PC-9 (cell line): ENCODE data around the gene RPS6KB1. TPM values are rescaled to one million over a fixed set of nuclear protein-coding genes. Genes with fewer than 3 reads are reported as not detected.
"Not testable (repeated sequence)": the region's sequence is repeated elsewhere in the genome, so short reads cannot be mapped to it uniquely, and the experiment has no call there.

Experiments
- BruUV-seq: library from RNA; stranded (reverse); fragments of 400-500 nt; replicated peaks from 2 replicates; lab custom pipeline; 2021; lab: Mats Ljungman, UMichigan
- CTCF ChIA-PET: fragments of 300-600 bp; sonication (Branson Sonifier 250); formaldehyde crosslinking; loops from one replicate; lab custom pipeline; 2022; ENCODE audit warnings: antibody characterized with exemption; lab: Charles Lee
- POLR2A ChIA-PET: fragments of 300-600 bp; sonication (Branson Sonifier 250); formaldehyde crosslinking; loops from one replicate; lab custom pipeline; 2022; ENCODE audit warnings: antibody characterized with exemption; ENCODE audit not compliant: unreplicated experiment; lab: Charles Lee
- DNase-seq, 2 experiments: peaks; one replicate each; pipeline versions ENCODE4 v3.0.0 to v3.0.0-alpha.2; 2015 to 2022; ENCODE audit warnings: mixed read lengths in 1 of 2
- H2AFZ ChIP-seq: fragments of 200-600 bp; sonication (generic); 2 replicates; pipeline ENCODE4 v1.8.1; 2017; ENCODE audit warnings: antibody characterized with exemption
- H3F3A ChIP-seq: fragments of 200-600 bp; sonication (generic); 2 replicates; pipeline ENCODE4 v1.8.1; 2017; ENCODE audit warnings: antibody characterized with exemption, mild to moderate bottlenecking, low read depth; ENCODE audit not compliant: insufficient read depth
- H3K27ac ChIP-seq: fragments of 200-600 bp; sonication (generic); 2 replicates; pipeline ENCODE4 v1.6.1; 2016; ENCODE audit warnings: mixed run types
- H3K27me3 ChIP-seq: fragments of 200-600 bp; sonication (generic); 2 replicates; pipeline ENCODE4 v1.6.1; 2016; ENCODE audit warnings: low read depth, mixed run types; ENCODE audit not compliant: insufficient read depth
- H3K36me3 ChIP-seq: fragments of 200-600 bp; sonication (generic); 2 replicates; pipeline ENCODE4 v1.6.1; 2016; ENCODE audit warnings: low read depth, mixed run types
- H3K4me1 ChIP-seq: fragments of 200-600 bp; sonication (generic); replicated peaks from 2 replicates; pipeline ENCODE4 v1.6.1; 2016; ENCODE audit warnings: mixed run types; ENCODE audit not compliant: insufficient read depth
- H3K4me2 ChIP-seq: fragments of 200-600 bp; sonication (generic); 2 replicates; pipeline ENCODE4 v1.6.1; 2017; ENCODE audit warnings: mixed run types
- H3K4me3 ChIP-seq: fragments of 200-600 bp; sonication (generic); 2 replicates; pipeline ENCODE4 v1.6.1; 2016; ENCODE audit warnings: mixed run types
- H3K79me2 ChIP-seq: fragments of 200-600 bp; sonication (generic); 2 replicates; pipeline ENCODE4 v1.6.1; 2017; ENCODE audit warnings: low read depth, mixed run types
- H3K9me2 ChIP-seq: fragments of 200-600 bp; sonication (generic); 2 replicates; pipeline ENCODE4 v1.8.1; 2017; ENCODE audit warnings: mild to moderate bottlenecking; ENCODE audit not compliant: insufficient read depth
- H3K9me3 ChIP-seq: fragments of 200-600 bp; sonication (generic); 2 replicates; pipeline ENCODE4 v1.8.1; 2016; ENCODE audit warnings: low read depth; ENCODE audit not compliant: insufficient read depth
- H4K20me1 ChIP-seq: fragments of 200-600 bp; sonication (generic); 2 replicates; pipeline ENCODE4 v1.8.1; 2017; ENCODE audit not compliant: insufficient read depth
- CTCF ChIP-seq: fragments of 200-600 bp; sonication (generic); conservative IDR thresholded peaks from 2 replicates; pipeline ENCODE4 v1.6.1; 2017; ENCODE audit warnings: mixed run types, antibody characterized with exemption, mild to moderate bottlenecking, moderate library complexity
- EZH2 ChIP-seq: fragments of 200-600 bp; sonication (generic); IDR thresholded peaks from 2 replicates; pipeline ENCODE4 v1.8.0; 2017; ENCODE audit warnings: antibody characterized with exemption, low read depth
- intact Hi-C: fragments of 100-400 bp; cut with micrococcal nuclease; formaldehyde crosslinking; loops from one replicate; pipeline ENCODE4 v1.10.0; 2022; ENCODE audit not compliant: unreplicated experiment
- total RNA-seq: library from RNA; stranded (reverse); gene quantifications from 2 replicates; pipeline ENCODE4 v1.2.3, GENCODE V29; 2021

Gene RPS6KB1
- total RNA-seq, 1 experiment from 2014 or later, result 41.8 TPM

GRCh38 chr17:59914274-59914854, 21.4 kb downstream of the RPS6KB1 start:
- ChIA-PET CTCF (interaction anchor here (0.6 to 1.1 kb wide), 3 partner anchors 122 to 243 kb away, joined by 3 to 8 read pairs (median 5); no protein-coding TSS in a partner anchor), POLR2A (interaction anchor here (0.6 kb wide), 1 partner anchor 1090 kb away, joined by 8 read pairs; no protein-coding TSS in a partner anchor)
- DNase-seq, result no peak
- Histone ChIP-seq H2AFZ (no peak overlapping the region), H3K4me3 (no peak overlapping the region), H3K79me2 (peaks cover 17% of the 10 kb centered on the region; the same call in 1 of the 2 replicates), H3F3A (peaks cover 42% of the 10 kb centered on the region), H4K20me1 (0 out of 2 replicates have a peak, but pooled peaks cover 7% of the 10 kb centered on the region), H3K9me2 (no peaks in the 10 kb centered on the region), H3K27ac (no peak overlapping the region), H3K36me3 (peaks cover 27% of the 10 kb centered on the region; the same call in 1 of the 2 replicates), H3K4me2 (no peak overlapping the region), H3K27me3 (no peaks in the 10 kb centered on the region), H3K4me1 (no peaks in the 10 kb centered on the region; the same call in 1 of the 2 replicates), H3K9me3 (no peaks in the 10 kb centered on the region)
- BruUV-seq, result no TSS peak
- intact Hi-C loops, result loop anchor here (10.0 kb wide), 1 partner anchor 120 kb away; no protein-coding TSS in a partner anchor
- no peak for TF ChIP-seq EZH2
- peak; percentile 87 for TF ChIP-seq CTCF

GRCh38 chr17:59916446-59916845, 23.5 kb downstream of the RPS6KB1 start:
- intact Hi-C loops, result loop anchor here (10.0 kb wide), 1 partner anchor 118 kb away; no protein-coding TSS in a partner anchor
- no peak for DNase-seq
- TF ChIP-seq EZH2, result no peak
- no peak for TF ChIP-seq CTCF
- Histone ChIP-seq H3K9me2 (no peaks in the 10 kb centered on the region), H3F3A (peaks cover 33% of the 10 kb centered on the region), H3K4me2 (no peak overlapping the region), H4K20me1 (0 out of 2 replicates have a peak, but pooled peaks cover 3% of the 10 kb centered on the region), H3K9me3 (no peaks in the 10 kb centered on the region), H3K27ac (no peak overlapping the region), H3K4me1 (no peaks in the 10 kb centered on the region; the same call in 1 of the 2 replicates), H3K36me3 (peaks cover 22% of the 10 kb centered on the region; the same call in 1 of the 2 replicates), H3K4me3 (no peak overlapping the region), H3K79me2 (no peaks in the 10 kb centered on the region; the same call in 1 of the 2 replicates), H3K27me3 (no peaks in the 10 kb centered on the region), H2AFZ (no peak overlapping the region)
- ChIA-PET POLR2A (no interaction called here), CTCF (interaction anchor here (0.5 kb wide), 1 partner anchor 235 kb away, joined by 12 read pairs; no protein-coding TSS in a partner anchor)
- no TSS peak for BruUV-seq

GRCh38 chr17:59920637-59921036, 27.7 kb downstream of the RPS6KB1 start:
- H3F3A ChIP-seq, POLR2A ChIA-PET, H3K9me2 ChIP-seq, H3K4me1 ChIP-seq, BruUV-seq, H3K27me3 ChIP-seq, H4K20me1 ChIP-seq, H3K27ac ChIP-seq, H3K9me3 ChIP-seq, intact Hi-C loops, H3K79me2 ChIP-seq, H2AFZ ChIP-seq, H3K4me2 ChIP-seq, H3K4me3 ChIP-seq, DNase-seq: not testable (repeated sequence)
- CTCF ChIA-PET, result interaction anchor here (0.6 kb wide), 1 partner anchor 656 kb away, joined by 5 read pairs; no protein-coding TSS in a partner anchor
- peaks cover 24% of the 10 kb centered on the region; the same call in 1 of the 2 replicates for H3K36me3 ChIP-seq

GRCh38 chr17:59930121-59930520, 37.2 kb downstream of the RPS6KB1 start:
- DNase-seq, CTCF ChIA-PET, H4K20me1 ChIP-seq, H3K27me3 ChIP-seq, H3K9me3 ChIP-seq, H3K79me2 ChIP-seq, H3K27ac ChIP-seq, H2AFZ ChIP-seq, POLR2A ChIA-PET, H3K4me1 ChIP-seq, H3K4me2 ChIP-seq, H3F3A ChIP-seq, H3K4me3 ChIP-seq, H3K9me2 ChIP-seq, intact Hi-C loops, BruUV-seq: not testable (repeated sequence)
- H3K36me3 ChIP-seq, result peaks cover 35% of the 10 kb centered on the region

GRCh38 chr17:59930768-59931167, 37.8 kb downstream of the RPS6KB1 start:
- H3K27ac ChIP-seq, POLR2A ChIA-PET, H3K79me2 ChIP-seq, H3F3A ChIP-seq, H3K4me2 ChIP-seq, H4K20me1 ChIP-seq, H3K4me3 ChIP-seq, BruUV-seq, H3K27me3 ChIP-seq, CTCF ChIA-PET, intact Hi-C loops, H3K9me2 ChIP-seq, H3K4me1 ChIP-seq, H2AFZ ChIP-seq, H3K9me3 ChIP-seq: not testable (repeated sequence)
- peaks cover 35% of the 10 kb centered on the region for H3K36me3 ChIP-seq
- peak in 1 of 2 experiments; percentile 54 for DNase-seq
